ENCODE data around the gene MFRP.

DNA sequence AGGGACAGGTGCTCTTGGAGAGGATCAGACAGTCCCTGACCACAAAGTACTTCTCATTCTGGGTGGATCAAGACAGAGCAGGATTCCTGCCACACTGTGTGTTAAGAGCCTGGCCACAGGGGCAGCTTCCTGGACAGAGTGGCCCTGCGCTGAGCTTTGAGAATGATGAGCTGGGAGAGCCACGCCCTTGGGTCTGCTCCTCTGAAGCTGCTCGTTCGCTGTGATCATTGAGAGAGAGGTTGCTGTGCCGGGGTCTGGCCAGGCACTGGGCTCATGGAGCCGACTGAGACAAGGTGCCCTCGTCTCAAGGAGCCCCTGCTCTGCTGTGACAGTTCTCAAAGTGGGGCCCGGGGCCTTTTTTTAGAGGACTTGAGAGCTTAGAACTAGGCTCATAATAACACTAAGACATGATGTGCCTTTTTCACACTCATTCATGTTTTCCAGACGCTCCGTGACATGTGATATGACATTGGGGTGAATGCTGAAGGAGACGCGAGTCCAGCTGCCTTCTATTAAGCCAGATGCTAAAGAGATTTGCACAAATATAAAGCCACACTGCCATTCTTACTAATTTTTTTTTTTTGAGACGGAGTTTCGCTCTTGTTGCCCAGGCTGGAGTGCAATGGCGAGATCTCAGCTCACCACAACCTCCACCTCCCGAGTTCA is 1.6 kb upstream of the MFRP start:
- no peak for TF ChIP-seq POLR2A (IDR thresholded peaks at IDR 0.05; ENCODE audit: low read depth, low read length)
- no peak for TF ChIP-seq TAF1 (IDR thresholded peaks at IDR 0.05; ENCODE audit: low read depth, low read length)
- TF ChIP-seq POLR2AphosphoS5 (IDR thresholded peaks at IDR 0.05; ENCODE audit: low read depth, low read length) = no peak

All from GM12891 (cell line).